GM19395 (cell line): ENCODE measurements around the gene BCAS1.

ENCODE experiments used
- ATAC-seq: cut with Tn5 transposase; IDR thresholded peaks from one replicate; pipeline ENCODE4 v1.9.1; 2021; ENCODE audit warnings: mild to moderate bottlenecking, moderate library complexity; ENCODE audit not compliant: unreplicated experiment

Gene BCAS1

DNA sequence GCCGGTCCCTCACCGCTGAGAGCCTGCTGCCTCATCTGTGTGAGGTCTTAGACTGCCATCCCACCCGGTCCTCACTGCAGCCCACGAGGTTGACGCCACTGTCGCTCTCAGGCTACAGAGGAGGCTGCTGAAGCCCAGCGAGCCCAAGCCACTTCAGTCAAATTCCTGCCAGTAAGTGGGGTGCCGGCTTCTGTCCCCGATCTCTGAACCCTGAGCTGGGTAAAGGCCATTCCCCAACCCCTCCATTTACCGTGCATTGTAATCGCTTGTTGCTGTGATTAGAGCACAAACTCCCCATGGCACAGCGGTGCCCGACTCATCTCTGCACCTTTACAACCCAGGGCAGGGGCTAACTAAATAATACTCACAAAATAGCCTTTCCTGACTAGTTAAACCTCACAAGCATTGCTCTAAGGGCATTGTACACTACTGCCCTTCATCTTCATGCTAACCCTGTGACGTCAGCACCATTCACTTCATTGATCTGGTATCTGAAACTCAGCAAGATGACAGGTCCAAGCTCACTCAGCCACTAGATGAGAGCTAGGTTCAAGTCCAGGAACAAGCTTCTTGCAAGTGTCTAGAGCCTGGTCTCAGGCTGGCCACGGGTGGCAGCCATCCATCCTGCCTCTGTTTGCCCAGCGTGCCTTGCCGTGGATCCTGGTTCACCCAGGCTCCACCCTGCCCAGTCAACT lies 122.7 kb downstream of the BCAS1 start:
- no peak for ATAC-seq

DNA sequence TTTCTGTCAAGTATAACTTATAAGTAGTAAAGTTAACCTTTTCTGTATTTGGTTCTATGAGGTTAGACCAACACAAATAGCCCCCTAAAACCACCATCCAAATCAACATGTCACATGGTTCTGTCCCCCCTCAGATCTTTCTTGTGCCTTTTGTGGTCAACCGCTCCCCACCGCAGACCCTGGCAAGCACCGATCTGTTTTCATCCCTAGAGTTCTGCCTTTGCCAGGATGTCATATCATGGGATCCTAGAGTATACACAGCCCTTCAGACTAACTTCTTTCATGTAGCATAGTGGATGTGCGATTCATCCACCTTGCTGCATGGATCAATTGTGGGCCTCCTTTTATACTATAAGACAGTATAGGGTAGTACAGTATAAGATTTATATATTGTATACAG lies 124.3 kb downstream of the BCAS1 start:
- ATAC-seq, result no peak

DNA sequence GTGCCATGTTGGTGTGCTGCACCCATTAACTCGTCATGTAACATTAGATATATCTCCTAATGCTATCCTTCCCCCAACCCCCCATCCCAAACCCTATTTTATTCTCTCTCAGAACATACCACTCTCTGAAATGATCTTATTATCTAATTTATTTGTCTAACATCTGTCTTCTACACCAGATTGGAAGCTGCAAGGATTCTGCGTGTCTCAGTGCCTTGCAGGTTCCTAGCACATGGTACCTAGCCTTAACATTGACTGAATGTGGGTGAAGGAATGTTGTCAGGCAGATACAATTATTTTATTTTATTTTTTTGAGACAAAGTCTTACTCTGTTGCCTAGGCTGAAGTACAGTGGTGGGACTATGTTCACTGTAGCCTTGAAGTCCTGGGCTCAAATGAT lies 124.9 kb downstream of the BCAS1 start:
- ATAC-seq, result no peak

DNA sequence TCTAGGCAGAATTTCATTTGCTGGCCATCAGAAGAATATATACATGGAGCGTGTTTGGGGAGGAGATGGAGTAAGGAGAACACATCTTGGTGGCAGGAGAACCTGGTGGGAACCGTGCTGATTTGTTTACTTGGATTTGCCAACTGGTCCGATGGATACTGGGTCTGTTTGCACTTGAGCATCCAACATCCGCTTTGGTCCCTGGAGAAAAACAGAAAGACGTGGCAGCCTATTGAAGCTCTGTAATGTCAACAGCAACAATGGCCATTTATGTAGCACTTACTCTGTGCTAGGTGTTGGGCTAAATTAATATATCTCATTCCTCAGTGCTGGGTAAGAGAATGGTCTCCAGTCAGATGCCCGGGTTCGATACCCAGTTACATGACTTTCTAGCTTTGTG lies 125.6 kb downstream of the BCAS1 start:
- no peak for ATAC-seq

DNA sequence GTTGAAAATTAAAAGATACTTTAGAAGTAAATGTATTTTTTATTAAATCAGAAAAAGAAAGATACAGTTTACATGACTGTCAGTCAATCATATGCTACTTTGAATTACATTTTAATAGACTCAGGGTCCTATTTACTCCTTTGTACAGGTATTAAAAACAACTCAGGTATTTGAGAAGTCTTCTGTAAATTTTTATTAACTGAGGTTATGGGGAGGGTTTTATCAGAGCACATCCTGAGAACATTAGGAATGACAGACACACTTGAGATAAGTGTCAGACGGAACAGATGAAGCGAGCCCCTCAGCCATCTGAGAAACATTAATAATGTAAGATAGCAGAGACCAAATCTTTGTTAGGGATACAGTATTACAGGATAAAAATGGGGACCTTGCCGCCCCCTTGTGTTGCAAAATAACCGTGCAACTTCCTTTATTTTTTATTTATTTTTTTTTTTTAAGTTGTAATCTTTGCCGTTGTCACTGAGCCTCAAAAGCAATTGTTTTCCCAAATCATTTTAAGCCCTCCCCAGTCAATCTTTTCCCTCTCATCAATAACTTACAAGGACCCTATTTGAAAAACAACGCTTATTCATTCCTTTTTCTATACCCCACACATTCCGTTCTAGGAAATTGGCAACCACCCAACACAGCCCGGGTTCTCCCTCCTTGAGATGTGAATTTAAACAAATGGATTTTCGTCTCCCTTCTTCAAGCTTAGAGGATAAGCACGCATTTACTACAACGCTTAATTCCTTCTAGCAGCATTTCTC lies 126.7 kb downstream of the BCAS1 start:
- no peak for ATAC-seq

DNA sequence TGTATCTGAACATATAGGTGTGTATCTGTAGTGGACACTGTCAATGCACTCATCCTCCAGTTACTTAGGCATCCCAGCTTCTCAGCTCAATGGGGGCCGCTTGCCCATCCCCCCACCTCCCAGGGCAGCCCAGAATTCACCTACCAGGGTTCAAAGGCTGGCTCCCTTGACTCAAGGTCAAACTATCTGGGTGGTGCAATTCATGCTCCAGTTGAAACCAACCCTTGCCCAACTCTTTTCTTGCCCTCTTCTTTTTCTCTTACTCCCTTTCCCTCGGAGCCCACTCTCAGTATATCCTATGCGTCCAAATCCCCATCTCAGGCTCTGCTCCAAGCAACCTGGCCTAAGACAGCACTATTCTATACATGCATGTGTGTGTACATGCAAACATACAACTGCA lies 127.4 kb downstream of the BCAS1 start:
- ATAC-seq, result no peak

DNA sequence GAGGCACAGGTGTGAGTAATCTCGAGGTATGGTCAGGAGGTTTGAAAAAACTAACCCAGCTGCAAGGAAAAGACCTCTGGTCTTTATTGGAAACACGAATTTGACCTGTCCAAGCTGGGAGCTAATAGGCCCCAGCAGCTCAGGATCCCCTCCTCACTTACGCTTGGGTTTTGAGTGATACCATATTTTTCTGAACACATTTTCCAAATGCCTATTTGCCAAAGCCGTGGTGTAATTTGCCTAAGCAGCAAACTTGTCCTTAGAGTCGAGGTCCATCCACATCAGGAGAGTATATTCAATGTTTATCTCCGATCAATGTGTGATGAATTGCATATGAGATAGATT lies 128.0 kb downstream of the BCAS1 start:
- no peak for ATAC-seq

DNA sequence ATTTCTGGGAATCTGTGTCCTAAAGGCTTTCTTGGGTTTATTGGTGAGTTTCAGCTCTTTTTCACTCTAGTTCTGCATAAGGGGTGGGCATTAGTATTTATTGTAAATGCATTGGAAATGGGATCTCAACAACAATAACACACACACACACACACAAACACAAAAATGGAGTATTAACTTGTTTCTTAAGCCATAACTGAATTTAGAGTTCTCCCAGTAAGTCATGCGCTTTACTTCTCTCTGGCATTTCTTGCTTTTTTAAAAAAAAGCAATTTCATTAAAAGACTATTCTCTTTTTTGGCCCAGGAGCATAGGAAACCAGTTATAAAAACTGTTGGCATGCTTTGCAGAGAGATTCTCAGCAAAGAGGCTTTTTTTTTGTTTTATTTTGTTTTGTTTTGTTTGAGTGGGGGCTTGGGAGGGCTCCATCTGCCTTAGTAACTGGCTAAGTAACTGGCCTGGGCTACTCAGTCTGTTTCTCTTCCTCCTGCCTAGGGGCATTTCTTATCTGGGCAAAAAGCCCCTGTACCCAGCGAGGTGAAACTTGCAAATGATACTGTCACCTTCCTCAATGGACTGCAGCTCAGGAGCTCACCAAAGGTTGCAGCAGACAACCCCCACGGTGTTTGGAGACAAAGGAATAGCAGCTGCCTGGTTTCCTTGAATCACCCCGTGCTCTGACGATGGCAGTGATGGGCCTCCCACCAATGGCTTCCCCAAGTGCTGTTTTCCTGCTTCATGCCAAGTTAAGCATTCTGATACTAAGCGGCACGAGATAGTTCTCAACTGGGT lies 128.5 kb downstream of the BCAS1 start:
- ATAC-seq, result peak; percentile 41

DNA sequence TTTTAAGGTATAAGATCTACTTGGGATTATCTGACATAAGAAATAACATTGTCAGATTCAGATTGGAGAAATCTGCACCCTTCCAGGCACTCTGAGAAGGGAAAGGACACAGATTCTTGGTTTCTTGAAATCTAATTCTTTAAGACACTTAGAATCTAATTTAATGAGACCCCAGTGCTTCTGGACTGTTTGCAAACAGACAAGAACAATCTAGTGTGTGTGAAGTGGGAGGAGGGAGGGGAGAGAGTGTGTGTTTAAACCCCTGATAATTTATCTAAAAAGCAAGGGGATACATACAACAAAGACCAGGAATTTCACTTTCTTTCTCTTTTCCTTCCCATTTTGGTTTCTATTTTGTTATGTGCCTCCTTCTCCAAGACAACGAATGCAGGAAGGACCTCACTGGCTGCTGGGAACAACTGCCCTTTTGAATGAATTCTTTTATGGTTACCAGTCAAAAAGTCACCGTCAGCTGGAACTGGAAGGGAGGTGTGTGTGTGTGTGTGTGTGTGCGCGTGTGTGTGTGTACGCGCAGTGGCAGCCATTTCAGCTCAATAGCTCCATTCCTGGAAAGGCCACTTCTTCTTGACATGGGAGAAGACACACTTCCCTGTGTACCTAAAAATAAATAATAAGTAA lies 129.4 kb downstream of the BCAS1 start:
- ATAC-seq, result no peak

DNA sequence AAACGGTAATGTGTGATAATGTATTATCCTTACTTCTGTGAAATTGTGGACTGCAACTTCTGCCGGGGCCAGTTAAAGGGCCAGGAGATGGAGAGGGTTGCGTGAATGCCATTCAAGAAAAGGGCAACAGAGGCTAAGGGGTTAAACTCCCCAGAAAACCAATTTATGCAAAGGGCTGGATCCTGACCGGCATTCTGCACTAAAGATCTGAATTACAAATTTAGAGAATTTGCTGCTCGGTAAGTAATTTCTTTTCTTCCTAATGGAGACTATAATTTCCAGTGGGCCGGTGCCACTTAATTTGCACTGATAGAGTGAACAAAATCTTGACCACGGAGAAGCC lies 130.1 kb downstream of the BCAS1 start:
- no peak for ATAC-seq

DNA sequence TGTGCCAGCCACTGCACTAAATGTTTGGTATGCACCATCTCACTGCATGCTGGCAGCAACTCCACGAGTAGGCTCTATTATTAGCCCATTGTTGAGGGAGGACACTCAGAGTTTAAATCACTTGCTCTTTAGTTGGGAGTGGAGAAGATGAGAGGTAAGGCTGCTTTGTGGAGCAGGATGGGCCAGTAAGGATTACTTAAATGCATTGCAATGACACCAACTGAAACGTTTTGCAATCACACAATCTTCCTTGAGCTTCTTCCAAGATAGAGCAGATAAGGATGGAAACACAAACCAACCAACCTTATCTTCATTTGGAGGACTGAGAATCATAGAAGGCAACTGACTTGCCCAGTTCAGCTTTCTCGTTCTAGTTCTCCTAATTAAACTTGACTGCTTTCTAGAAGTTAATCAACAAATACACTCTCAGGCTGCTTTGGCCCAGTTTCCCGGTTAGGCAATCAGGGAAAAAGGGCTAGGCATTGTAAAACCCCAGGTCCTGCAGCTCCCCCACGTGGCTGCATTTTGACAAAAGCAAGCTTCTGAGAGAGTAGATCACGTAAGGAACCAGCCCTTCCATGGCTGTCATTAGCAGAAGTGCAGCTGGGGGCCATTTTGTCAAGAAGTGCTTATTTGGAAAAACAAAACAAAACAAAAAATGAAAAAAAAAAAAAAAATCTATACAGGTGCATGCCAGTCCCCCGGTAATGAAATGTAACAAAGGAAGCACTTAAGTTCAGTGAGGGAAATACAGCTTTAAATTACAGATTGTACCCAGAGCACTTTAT lies 130.6 kb downstream of the BCAS1 start:
- ATAC-seq, result peak; percentile 65

DNA sequence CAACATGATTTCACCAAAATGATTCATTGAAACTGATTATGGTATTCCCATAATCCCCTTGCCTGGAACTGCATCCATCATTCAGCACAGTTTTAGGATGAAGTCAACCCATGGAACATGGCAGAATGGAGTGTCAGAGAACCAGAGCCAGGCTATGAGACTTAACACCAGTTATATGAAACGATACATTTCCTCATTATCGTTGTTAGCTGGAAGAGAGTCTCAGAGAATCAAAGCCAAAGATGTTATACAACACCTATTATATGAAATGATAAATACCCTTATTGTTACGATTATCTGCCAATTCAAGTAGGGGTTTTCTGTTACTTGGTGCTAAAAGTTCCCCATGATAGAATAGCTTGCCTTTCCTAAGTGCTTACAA lies 131.2 kb downstream of the BCAS1 start:
- ATAC-seq, result no peak

DNA sequence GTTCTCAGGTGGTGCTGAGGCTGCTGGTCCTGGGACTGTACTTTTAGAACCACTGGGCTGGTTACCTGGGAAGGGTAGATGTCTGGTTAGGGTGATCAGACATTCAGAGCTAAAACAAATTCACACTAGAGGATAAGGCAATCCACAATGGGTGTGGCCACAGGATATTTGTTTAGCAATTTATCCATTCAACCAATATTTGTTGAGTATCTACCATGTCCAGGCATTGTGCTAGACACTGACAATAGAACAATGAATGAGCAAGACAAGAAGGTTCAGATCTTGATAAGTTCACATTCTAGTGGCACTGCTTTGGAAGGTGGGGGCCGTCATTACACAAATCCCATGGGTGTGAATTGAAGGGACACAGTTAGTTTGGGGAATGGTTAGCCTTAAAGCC lies 131.7 kb downstream of the BCAS1 start:
- no peak for ATAC-seq

DNA sequence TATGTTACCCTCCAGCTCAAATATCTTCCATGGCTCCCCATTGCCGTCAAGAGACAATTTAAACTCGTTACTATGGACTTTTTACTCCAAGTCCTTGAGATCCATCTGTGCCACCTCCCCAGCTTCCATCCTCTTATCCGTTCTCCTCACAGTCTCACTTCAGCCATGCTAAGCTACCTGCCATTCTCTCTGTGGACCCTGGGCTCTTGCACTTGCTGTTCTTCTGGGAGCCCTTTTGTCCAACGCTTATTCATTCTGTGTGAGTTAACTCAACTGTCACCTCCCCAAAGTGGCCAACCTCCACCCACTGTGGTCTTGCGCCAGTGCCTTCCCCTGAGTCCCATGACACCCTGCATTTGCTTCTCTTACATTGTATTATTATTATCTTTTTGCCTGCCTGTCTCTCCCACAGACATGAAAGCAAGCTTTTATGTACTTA lies 132.4 kb downstream of the BCAS1 start:
- no peak for ATAC-seq

DNA sequence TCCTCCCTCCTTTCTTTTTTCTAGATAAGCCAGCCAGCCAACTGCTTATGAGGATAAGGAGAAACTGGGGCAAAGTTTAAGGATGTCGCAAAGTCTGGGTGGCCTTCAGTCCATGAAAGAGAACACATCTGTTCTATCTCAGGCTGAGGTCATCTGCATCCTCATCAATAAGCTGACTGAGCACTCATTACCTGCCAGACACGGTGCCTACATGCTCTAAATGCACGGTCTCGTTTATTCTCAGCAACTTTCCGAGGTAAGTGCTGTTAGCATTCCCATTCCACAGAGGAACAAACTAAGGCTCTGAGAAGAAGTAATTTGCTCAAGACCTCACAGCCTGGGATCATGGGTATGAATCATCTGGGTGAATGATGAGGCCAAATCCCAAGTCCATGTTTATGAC lies 133.1 kb downstream of the BCAS1 start:
- no peak for ATAC-seq

DNA sequence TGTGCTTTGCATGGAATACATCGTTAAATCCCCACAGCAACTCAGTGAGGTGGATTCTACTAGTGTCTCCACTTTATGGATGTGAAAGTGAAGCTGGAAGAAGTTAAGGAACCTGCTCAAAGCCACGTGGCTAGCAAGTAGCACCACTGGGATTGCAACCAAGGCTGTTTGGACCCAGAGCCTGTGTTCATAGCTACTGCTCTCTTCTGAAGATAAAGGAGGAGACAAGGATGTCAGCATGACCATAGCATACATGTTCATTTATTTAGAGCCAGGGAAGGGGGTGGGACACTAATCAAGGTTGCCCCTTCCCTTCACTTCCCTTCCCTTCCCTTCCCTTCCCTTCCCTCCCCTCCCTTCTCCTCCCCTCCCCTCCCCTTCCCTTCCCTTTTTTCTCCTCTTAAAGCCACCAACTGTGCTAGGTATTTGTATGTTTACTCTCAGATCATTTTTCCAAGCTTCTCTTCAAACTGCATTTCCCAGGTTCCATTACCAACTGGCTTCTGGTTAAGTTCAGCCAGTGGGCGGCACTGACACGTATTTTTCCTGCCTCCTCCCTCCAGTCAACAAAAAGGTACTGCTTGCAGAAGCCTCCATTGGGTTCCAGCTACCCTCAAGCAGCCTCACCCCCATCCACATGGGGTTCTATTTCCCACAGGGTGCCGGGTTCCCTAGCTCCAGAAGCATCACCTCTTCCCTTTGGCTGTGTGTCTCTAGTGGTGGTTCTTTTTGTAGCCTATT lies 134.9 kb downstream of the BCAS1 start:
- ATAC-seq, result no peak

DNA sequence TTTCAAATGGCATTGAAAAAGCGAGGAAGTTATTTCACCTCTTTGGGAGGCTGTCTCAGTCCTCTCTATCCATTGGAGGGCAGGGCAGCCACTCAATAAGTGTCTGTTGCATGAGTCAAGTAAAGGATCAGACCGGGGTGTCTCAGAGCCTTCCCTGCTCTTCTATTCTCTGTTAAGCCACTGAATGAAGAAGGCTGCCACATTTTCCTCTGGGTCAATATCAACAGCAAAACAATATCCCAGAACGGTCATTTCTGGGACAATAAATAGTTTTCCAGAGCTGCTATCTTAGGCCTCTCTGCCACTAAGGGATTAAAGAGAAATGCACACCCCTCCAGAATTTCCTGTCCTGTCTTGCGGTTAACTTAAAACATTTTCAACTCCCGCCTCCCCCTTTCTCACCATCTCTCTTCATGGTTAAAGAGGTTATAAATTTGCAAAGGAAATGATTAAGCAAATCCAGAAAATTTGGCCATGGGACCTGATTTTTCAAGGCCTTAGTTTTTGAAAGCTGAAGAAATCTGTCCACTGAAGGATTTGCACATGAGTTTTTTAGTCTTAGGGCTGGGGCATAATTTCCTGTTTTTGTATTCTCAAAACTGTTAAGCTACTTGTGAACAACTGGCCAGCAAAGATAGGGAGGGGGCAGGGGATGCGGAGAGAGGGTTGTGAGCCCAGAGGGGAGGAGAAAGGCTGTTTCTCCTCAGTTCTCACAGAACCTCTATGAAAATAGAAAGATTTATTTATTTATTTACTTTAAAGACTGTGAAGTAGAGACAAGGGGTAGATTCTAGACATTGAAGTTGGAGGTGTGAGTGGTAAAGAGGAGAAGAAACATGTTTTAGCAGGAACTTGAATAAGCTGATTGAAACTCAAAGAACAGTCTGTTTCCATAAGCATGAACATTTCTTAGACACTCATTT lies 135.7 kb downstream of the BCAS1 start:
- ATAC-seq, result peak; percentile 38

DNA sequence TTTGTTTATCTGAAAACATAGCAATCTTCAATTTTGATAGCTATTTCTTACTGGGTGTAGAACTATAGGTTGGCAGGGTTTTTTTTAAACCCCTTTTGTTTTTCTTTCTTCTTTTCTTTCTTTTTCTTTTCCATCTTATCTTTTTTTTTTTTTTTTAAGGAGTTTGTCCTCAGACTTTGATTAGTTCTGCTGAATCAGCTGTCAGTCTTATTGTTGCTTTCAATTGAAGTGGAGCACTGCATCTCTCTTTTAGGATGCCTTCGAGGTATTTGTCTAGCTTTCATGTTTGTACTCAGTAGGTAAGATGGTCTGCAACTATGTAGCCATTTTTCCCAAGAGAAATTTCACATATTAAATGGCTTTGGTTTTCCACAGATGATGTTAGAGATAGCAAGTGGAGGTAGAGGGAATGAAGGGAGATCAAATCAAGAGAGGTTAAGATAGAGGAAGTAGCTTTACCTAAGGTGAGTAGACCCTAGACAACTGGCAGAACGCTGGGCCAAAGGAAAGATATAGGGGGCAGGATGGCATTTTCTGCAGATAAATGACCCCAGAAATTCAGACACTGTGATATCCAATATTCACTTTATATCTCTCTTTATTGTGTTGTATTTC lies 137.1 kb downstream of the BCAS1 start:
- no peak for ATAC-seq
